Ovary (tissue), 9 donors: ENCODE data around the gene COL25A1. TPM values are rescaled to one million over a fixed set of nuclear protein-coding genes. Genes with fewer than 3 reads are reported as not detected.

Source experiments
- DNase-seq, 5 donors: peaks; one replicate each; pipeline ENCODE4 v3.0.0-alpha.2; 2019 to 2020
- H3K27ac ChIP-seq, 2 donors: fragments of 200-600 bp; one replicate each; pipeline versions ENCODE4 v1.5.1 to v1.8.0; 2019 to 2022
- H3K27me3 ChIP-seq: fragments of 200-600 bp; one replicate; pipeline ENCODE4 v1.8.0; 2022
- H3K36me3 ChIP-seq: fragments of 200-600 bp; sonication (generic); one replicate; pipeline ENCODE4 v1.5.1; 2019
- H3K4me1 ChIP-seq: one replicate; pipeline ENCODE4 v1.8.1; 2013; ENCODE audit warnings: mild to moderate bottlenecking, moderate library complexity; ENCODE audit not compliant: insufficient read depth
- H3K4me3 ChIP-seq: fragments of 200-600 bp; sonication (generic); one replicate; pipeline ENCODE4 v1.5.1; 2017
- H3K9me3 ChIP-seq, 2 donors: fragments of 200-600 bp in 1 of 2; sonication (generic) in 1 of 2; one replicate each; pipeline versions ENCODE4 v1.5.1 to v1.8.1; 2013 to 2019; ENCODE audit warnings: mild to moderate bottlenecking in 1 of 2, moderate library complexity in 1 of 2
- EP300 ChIP-seq: sonication (generic); formaldehyde crosslinking; IDR thresholded peaks from one replicate; pipeline ENCODE4 v1.6.1; 2017; ENCODE audit warnings: antibody characterized with exemption
- POLR2A ChIP-seq: fragments of 450-650 bp; IDR thresholded peaks from one replicate; pipeline ENCODE4 v1.6.1; 2017; ENCODE audit warnings: antibody characterized with exemption, mild to moderate bottlenecking, moderate library complexity
- WGBS, 3 donors: extraction: QIAGEN DNeasy Blood & Tissue Kit in 1 of 3; methylation state at CpG; one replicate each; pipeline versions ENCODE4 v1.1.5 to v1.1.7; 2013 to 2017; 5-methylcytosine and 5-hydroxymethylcytosine counted together
- intact Hi-C, 4 donors: fragments of 100-400 bp; cut with DNase I; formaldehyde crosslinking; loops; one replicate each; pipeline versions ENCODE4 v1.11.0 to v1.15.1; 2022 to 2023
- polyA plus RNA-seq, 2 donors: library from polyadenylated mRNA; stranded (reverse); fragments of 200-250 nt in 1 of 2; fragments of 350-450 nt in 1 of 2; fragmentation: Illumina TruSeq in 1 of 2; extraction: RNeasy Lipid Tissue Mini Kit (QIAGEN cat#74804) in 1 of 2; gene quantifications; one replicate each; pipeline ENCODE4 v1.2.3, GENCODE V29; 2013 to 2014
- total RNA-seq, 7 donors: library from RNA; depleted of rRNA in 2 of 7; stranded (reverse); fragments of >200 nt in 2 of 7; fragmentation: NEBNext Ultra II Directional in 3 of 7; extraction: Animal tissue kit (Norgen Biotek cat#: 25700) in 3 of 7; gene quantifications; one replicate each; pipeline versions ENCODE4 v1.1.0 to v1.2.4, GENCODE V29; 2016 to 2023
- TF ChIP-seq, protein P1 (sequence below), 3 donors: fragments of 450-650 bp in 2 of 3; fragments of 200-600 bp in 1 of 3; IDR thresholded peaks; one replicate each; pipeline versions ENCODE4 v1.5.1 to v1.8.0; 2016 to 2022; ENCODE audit warnings: antibody characterized with exemption in 3 of 3, mild to moderate bottlenecking in 1 of 3
- donor health status: DM: no; HTN: no; CAD: no; lungs with moderate emphysema.
- donor health status: DM: no; HTN: no; CAD: no.
- donor health status: Bipolar disorder and iron deficiency.
- donor health status: DM: yes; HTN: yes; CAD: no.
- donor health status: DM: no; HTN: no; CAD: no.
- donor health status: DM: yes; HTN: yes; CAD: no.

COL25A1 gene
- total and polyA plus RNA-seq, 9 donors = 0.25 to 3.2 (median 0.77) TPM

DNA sequence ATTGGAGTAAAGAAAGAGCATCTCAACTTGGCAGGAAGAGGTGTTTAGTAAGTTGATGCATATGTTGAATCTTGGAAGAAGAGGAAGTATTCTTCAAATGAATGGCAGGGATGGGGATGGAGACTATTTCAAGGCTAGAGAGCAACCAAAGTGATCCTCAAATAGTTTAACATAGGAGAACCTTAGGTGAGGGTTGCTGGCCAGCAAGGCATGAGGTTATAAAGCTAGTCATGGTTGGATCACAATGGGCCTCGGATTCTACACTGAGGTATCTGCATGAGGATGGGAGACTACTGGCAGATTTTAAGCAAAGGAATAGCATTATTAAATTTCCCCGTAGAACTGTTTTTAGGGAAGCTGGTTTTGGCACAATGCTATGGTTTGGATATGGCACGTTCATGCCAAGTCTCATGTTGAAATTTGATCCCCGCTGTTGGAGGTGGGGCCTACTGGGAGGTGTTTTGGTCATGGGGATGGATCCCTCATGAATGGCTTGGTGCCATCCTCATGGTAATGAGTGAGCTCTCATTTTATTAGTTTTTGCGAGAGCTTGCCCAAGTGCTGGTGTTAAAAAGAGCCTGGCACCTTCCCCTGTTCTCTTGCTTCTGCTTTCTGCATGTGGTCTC lies 497.7 kb downstream of the COL25A1 start:
- H3K36me3 ChIP-seq = no peaks in the 10 kb centered on the region
- no peaks in the 10 kb centered on the region for H3K9me3 ChIP-seq
- no peaks in the 10 kb centered on the region for H3K4me1 ChIP-seq
- intact Hi-C loops = no loop called here
- no peaks in the 10 kb centered on the region for H3K27me3 ChIP-seq
- no peak for DNase-seq
- H3K27ac ChIP-seq = no peak overlapping the region
- no peak overlapping the region for H3K4me3 ChIP-seq
- 77 to 84% (median 80%) methylated on average over 5 of the region's 5 CpGs for WGBS, 3 donors
- TF ChIP-seq EP300 (no peak), POLR2A (no peak)
- TF ChIP-seq, protein P1, sequence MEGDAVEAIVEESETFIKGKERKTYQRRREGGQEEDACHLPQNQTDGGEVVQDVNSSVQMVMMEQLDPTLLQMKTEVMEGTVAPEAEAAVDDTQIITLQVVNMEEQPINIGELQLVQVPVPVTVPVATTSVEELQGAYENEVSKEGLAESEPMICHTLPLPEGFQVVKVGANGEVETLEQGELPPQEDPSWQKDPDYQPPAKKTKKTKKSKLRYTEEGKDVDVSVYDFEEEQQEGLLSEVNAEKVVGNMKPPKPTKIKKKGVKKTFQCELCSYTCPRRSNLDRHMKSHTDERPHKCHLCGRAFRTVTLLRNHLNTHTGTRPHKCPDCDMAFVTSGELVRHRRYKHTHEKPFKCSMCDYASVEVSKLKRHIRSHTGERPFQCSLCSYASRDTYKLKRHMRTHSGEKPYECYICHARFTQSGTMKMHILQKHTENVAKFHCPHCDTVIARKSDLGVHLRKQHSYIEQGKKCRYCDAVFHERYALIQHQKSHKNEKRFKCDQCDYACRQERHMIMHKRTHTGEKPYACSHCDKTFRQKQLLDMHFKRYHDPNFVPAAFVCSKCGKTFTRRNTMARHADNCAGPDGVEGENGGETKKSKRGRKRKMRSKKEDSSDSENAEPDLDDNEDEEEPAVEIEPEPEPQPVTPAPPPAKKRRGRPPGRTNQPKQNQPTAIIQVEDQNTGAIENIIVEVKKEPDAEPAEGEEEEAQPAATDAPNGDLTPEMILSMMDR (IDR thresholded peaks at IDR 0.05) = no peak

DNA sequence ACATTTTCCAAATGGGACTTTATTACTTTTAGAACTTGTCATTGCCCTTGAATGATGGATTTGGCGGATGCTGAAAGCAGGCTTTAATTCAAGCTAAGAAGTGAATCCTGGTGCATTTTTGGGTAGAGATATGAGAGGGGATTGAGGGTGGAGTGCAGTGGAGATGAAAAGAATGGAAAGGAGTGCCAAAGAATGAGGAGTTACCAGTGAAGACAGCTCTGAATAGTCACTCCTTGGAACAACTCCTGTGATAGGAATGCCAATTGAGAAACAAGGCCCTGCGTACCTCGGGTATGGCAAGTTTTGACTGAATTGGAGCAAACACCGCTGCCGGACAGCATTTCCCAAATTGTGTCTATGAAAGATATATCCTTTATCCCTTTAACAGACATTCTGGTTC lies 503.2 kb downstream of the COL25A1 start:
- 67 to 90% (median 89%) methylated on average over 5 of the region's 5 CpGs for WGBS, 3 donors
- intact Hi-C loops = no loop called here
- TF ChIP-seq, protein P1 (IDR thresholded peaks at IDR 0.05) = no peak
- TF ChIP-seq EP300 (no peak), POLR2A (no peak)

DNA sequence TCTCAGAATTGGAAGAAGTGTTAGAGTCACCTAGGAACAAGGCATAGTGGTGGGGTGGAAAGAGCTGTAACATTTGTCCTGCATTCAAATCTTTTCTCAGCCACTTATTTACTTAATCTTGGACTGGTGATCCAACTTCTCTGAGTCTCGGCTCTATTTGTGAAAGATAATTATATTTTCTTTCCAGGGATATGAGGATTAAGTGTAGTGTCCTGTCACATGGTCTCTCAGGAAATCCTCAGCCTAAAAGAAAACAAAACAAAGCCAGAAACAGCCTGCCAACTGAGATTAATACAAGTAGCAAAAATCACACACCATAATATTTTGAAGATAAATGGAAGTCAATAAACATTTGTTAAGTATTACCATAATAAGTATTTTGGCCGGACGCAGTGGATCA lies 506.3 kb downstream of the COL25A1 start:
- Histone ChIP-seq H3K27me3 (no peaks in the 10 kb centered on the region), H3K9me3 (no peaks in the 10 kb centered on the region), H3K27ac (no peak overlapping the region), H3K36me3 (no peaks in the 10 kb centered on the region), H3K4me3 (no peak overlapping the region), H3K4me1 (no peaks in the 10 kb centered on the region)
- DNase-seq = no peak
- intact Hi-C loops = no loop called here
- TF ChIP-seq, protein P1 (IDR thresholded peaks at IDR 0.05) = no peak
- TF ChIP-seq POLR2A (no peak), EP300 (no peak)
- WGBS, 3 donors = 2 to 9% (median 5%) methylated on average over 3 of the region's 3 CpGs

More for the DNA sequence above, 503.2 kb downstream of the COL25A1 start:
- no peaks in the 10 kb centered on the region for H3K9me3 ChIP-seq
- no peak for DNase-seq
- H3K27ac ChIP-seq = no peak overlapping the region
- no peaks in the 10 kb centered on the region for H3K4me1 ChIP-seq
- H3K27me3 ChIP-seq = no peaks in the 10 kb centered on the region
- H3K4me3 ChIP-seq = no peak overlapping the region
- H3K36me3 ChIP-seq = no peaks in the 10 kb centered on the region

DNA sequence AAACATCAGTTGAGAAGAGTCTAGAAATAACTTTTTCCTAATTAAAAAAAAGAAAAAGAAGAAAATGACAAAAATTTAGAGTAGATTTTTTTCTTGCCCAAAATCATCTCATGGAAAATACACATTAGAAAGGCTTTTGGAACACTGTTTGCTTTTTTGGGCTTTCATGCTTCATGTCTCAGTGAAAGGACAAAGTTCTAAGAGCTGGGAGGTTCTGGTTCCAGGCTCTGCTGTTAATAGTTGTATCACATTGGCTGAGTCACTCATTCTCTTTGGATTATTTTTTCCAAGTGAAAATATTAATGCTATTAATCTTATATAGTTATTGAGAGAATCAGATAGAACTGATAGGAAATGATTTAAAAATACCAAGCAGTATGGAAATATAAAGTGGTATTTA lies 506.7 kb downstream of the COL25A1 start:
- intact Hi-C loops = no loop called here
- no peak for DNase-seq
- H3K4me1 ChIP-seq = no peaks in the 10 kb centered on the region
- H3K4me3 ChIP-seq = no peak overlapping the region
- no peaks in the 10 kb centered on the region for H3K36me3 ChIP-seq
- no peak for TF ChIP-seq POLR2A
- TF ChIP-seq, protein P1 (IDR thresholded peaks at IDR 0.05) = no peak
- no peak for TF ChIP-seq EP300
- H3K27me3 ChIP-seq = no peaks in the 10 kb centered on the region
- no peak overlapping the region for H3K27ac ChIP-seq
- no peaks in the 10 kb centered on the region for H3K9me3 ChIP-seq
